GM21390 (cell line): ENCODE results near the gene ACP4.

Source experiments
- ATAC-seq: cut with Tn5 transposase; IDR thresholded peaks from one replicate; pipeline ENCODE4 v1.9.1; 2021; ENCODE audit not compliant: unreplicated experiment

ACP4 gene

DNA sequence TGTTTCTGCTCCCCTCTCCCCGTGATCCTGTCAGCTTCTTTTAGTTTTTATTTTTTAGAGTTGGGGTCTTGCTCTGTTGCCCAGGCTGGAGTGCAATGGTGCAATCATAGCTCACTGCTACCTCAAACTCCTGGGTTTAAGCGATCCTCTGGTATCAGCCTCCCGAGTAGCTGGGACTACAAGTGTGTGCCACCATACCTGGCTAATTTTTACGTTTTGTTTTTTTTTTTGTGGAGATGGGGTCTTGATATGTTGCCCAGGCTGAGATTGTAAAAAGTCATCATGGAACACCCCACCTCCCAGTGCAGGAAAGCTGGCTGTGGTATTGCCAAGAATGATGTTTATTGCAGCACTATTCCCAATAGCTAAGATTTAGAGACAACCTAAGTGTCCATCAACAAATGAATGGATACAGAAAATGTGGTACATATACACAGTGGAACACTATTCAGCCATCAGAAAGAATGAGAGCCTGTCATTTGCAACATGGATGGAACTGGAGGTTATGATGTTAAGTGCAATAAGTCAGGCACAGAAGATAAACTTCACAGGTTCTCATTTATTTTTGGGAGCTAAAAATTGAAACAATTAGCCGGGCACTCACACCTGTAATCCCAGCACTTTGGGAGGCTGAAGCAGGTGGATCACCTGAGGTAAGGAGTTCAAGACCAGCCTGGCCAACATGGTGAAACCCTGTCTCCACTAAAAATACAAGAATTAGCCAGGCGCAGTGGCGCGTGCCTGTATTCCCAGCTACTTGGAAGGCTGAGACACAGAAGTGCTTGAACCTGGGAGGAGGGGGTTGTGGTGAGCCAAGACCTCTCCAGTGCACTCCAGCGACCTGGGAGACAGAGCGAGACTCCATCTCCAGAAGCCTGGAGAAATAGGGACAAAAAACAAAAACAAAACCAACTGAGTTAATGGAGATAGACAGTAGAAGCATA is 49.8 kb downstream of the ACP4 start:
- ATAC-seq = no peak

GRCh38 chr19:50842130-50842529 is 51.9 kb downstream of the ACP4 start:
- no peak for ATAC-seq

DNA sequence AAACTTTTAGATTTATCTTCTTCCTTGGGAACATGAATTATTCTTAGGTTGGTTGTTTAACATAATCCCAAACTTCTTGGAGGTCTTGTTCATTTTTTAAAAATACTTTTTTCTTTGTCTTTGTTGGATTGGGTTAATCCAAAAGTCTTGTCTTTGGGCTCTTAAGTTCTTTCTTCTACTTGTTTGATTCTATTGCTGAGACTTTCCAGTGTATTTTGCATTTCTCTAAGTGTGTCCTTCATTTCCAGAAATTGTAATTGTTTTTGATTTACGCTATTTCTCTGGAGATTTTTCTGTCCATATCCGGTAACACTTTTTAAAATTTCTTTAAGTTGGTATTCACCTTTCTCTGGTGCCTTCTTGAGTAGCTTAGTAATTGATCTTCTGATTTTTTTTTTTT is 53.0 kb downstream of the ACP4 start:
- no peak for ATAC-seq

GRCh38 chr19:50843701-50844221 is 53.5 kb downstream of the ACP4 start:
- no peak for ATAC-seq

DNA sequence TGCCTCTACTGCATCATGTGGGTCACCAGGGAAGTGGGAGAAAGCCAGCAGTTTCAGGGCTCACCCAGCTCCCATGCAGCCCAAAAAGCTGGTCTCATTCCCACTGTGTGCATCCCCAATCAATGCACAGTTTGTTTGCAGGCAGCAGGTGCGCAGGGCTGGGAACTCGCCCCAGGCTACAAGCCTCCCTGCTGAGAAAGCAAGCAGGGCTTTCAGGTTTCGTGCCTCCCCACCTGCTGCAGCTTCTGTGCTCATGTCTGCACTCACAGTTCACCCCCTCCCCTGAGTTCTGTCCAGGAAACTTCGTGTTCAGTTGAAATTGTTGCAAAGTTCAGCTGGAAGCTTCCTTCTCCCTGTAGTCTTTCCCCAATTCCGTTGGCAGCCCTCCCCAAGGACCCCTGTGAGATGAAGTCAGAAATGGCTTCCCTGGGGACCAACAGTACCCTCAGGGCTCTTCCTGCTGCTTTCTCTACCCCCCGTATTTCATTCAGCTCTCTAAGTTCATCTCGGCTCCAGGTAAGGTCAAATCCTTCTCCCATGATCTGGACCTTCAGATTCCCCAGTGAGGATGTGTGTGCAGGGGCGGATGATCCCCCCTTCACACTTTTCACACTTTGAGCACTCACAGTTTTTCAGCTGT is 54.2 kb downstream of the ACP4 start:
- ATAC-seq = no peak
